ENCODE results near the gene MUC5B.

The MUC5B gene

GRCh38 chr11:1257366-1257765, 34.5 kb downstream of the MUC5B start:
- H3K4me3 ChIP-seq (ENCODE audit: control insufficient read depth, low read depth, low read length): no peak overlapping the region
- no peak for TF ChIP-seq CTCF (IDR thresholded peaks at IDR 0.05; ENCODE audit: control insufficient read depth, insufficient read depth, low read depth, low read length, missing control alignments)
- no peak for DNase-seq (ENCODE audit: low read depth)

- no peak for DNase-seq (ENCODE audit: low read depth)
- TF ChIP-seq CTCF (IDR thresholded peaks at IDR 0.05; ENCODE audit: control insufficient read depth, insufficient read depth, low read depth, low read length, missing control alignments): no peak
- no peak overlapping the region for H3K4me3 ChIP-seq (ENCODE audit: control insufficient read depth, low read depth, low read length)
These were observed 35.0 kb downstream of the MUC5B start for GRCh38 chr11:1257916-1258315.

GRCh38 chr11:1258401-1259075, 35.7 kb downstream of the MUC5B start:
- TF ChIP-seq CTCF (IDR thresholded peaks at IDR 0.05; ENCODE audit: control insufficient read depth, insufficient read depth, low read depth, low read length, missing control alignments): no peak
- no peak for DNase-seq (ENCODE audit: low read depth)

GRCh38 chr11:1259076-1259461, 36.2 kb downstream of the MUC5B start:
- TF ChIP-seq CTCF (IDR thresholded peaks at IDR 0.05; ENCODE audit: control insufficient read depth, insufficient read depth, low read depth, low read length, missing control alignments): no peak
- H3K4me3 ChIP-seq (ENCODE audit: control insufficient read depth, low read depth, low read length): no peak overlapping the region
- no peak for DNase-seq (ENCODE audit: low read depth)

More at GRCh38 chr11:1258401-1259075, 35.7 kb downstream of the MUC5B start:
- H3K4me3 ChIP-seq (ENCODE audit: control insufficient read depth, low read depth, low read length): no peak overlapping the region

- H3K4me3 ChIP-seq (ENCODE audit: control insufficient read depth, low read depth, low read length): no peak overlapping the region
- no peak for TF ChIP-seq CTCF (IDR thresholded peaks at IDR 0.05; ENCODE audit: control insufficient read depth, insufficient read depth, low read depth, low read length, missing control alignments)
- DNase-seq (ENCODE audit: low read depth): no peak
These were observed 36.7 kb downstream of the MUC5B start for GRCh38 chr11:1259561-1259960.

GRCh38 chr11:1260023-1260501, 37.2 kb downstream of the MUC5B start:
- DNase-seq (ENCODE audit: low read depth): no peak
- TF ChIP-seq CTCF (IDR thresholded peaks at IDR 0.05; ENCODE audit: control insufficient read depth, insufficient read depth, low read depth, low read length, missing control alignments): no peak
- no peak overlapping the region for H3K4me3 ChIP-seq (ENCODE audit: control insufficient read depth, low read depth, low read length)

Measured in AG09309 (cell line).